ENCODE data around the gene ZNF280C.

ZNF280C gene

GRCh38 chrX:130172127-130172845 lies 96.4 kb downstream of the ZNF280C start:
- TF ChIP-seq CTCF (conservative IDR thresholded peaks at IDR 0.05; ENCODE audit: low read length) = no peak
- H3K4me3 ChIP-seq (ENCODE audit: low read length) = peak overlapping the region; percentile 55
- no peak for DNase-seq (ENCODE audit: low read depth)

- H3K4me3 ChIP-seq (ENCODE audit: low read length) = peak within 1 kb of the TSS; percentile 55
- peak; percentile 25 for DNase-seq (ENCODE audit: low read depth)
- TF ChIP-seq CTCF (conservative IDR thresholded peaks at IDR 0.05; ENCODE audit: low read length) = no peak
Observed at GRCh38 chrX:130171446-130172126, 97.1 kb downstream of the ZNF280C start, which contains the start of gene RAB33A. Gene RAB33A (plus strand): TSS chrX:130171962. CDS start chrX:130172063, 101 bp downstream.

- TF ChIP-seq CTCF (conservative IDR thresholded peaks at IDR 0.05; ENCODE audit: low read length) = no peak
- H3K4me3 ChIP-seq (ENCODE audit: low read length) = peak overlapping the region; percentile 55
- no peak for DNase-seq (ENCODE audit: low read depth)
Observed at GRCh38 chrX:130170752-130171445, 97.8 kb downstream of the ZNF280C start.

- TF ChIP-seq CTCF (conservative IDR thresholded peaks at IDR 0.05; ENCODE audit: low read length) = no peak
- no peak for DNase-seq (ENCODE audit: low read depth)
- peak overlapping the region; percentile 67; the same call in 1 of the 2 replicates for H3K4me3 ChIP-seq (ENCODE audit: low read length)
Observed at GRCh38 chrX:130167040-130167439, 101.7 kb downstream of the ZNF280C start.

GRCh38 chrX:130166503-130166777 lies 102.3 kb downstream of the ZNF280C start:
- no peak for DNase-seq (ENCODE audit: low read depth)
- no peak for TF ChIP-seq CTCF (conservative IDR thresholded peaks at IDR 0.05; ENCODE audit: low read length)
- H3K4me3 ChIP-seq (ENCODE audit: low read length) = peak overlapping the region; percentile 67

- no peak for TF ChIP-seq CTCF (conservative IDR thresholded peaks at IDR 0.05; ENCODE audit: low read length)
- peak; percentile 95 for DNase-seq (ENCODE audit: low read depth)
- H3K4me3 ChIP-seq (ENCODE audit: low read length) = peak within 1 kb of the TSS; percentile 67
Observed at GRCh38 chrX:130165703-130166502, 102.8 kb downstream of the ZNF280C start, which contains the start of gene AIFM1. Gene AIFM1 (minus strand): TSS chrX:130165841. CDS start chrX:130165656, 185 bp downstream.
